K562 (cell line): ENCODE results near the gene EPHX1. TPM values are rescaled to one million over a fixed set of nuclear protein-coding genes. Genes with fewer than 3 reads are reported as not detected.

Experiments used
- CHD1 ChIP-seq: fragments of 200-600 bp; sonication (generic); IDR thresholded peaks from one replicate; pipeline ENCODE4 v1.6.1; 2012; ENCODE audit warnings: mild to moderate bottlenecking, moderate library complexity, low read length, inconsistent platforms
- GATA2 ChIP-seq: sonication (generic); formaldehyde crosslinking; IDR thresholded peaks from 2 replicates; pipeline ENCODE4 v1.4.0; 2020; ENCODE audit warnings: mild to moderate bottlenecking, missing genetic modification reagents
- NFATC3 ChIP-seq: fragments of 450-650 bp; IDR thresholded peaks from 2 replicates; pipeline ENCODE4 v1.6.1; 2017; ENCODE audit warnings: mild to moderate bottlenecking
- PBX2 ChIP-seq, 2 experiments: IDR thresholded peaks in 1 of 2; conservative IDR thresholded peaks in 1 of 2; 2 replicates each; pipeline ENCODE4 v1.6.1; 2016; ENCODE audit warnings: low read depth in 2 of 2, mild to moderate bottlenecking in 1 of 2, missing compliant biosample characterization in 1 of 2, missing genetic modification characterization in 1 of 2, moderate library complexity in 1 of 2
- RBM17 ChIP-seq: fragments of 200-400 bp; formaldehyde crosslinking; IDR thresholded peaks from 2 replicates; pipeline ENCODE4 v1.6.1; 2017; ENCODE audit warnings: low read depth, mild to moderate bottlenecking, low read length, borderline replicate concordance
- SP1 ChIP-seq: sonication (generic); formaldehyde crosslinking; IDR thresholded peaks from 2 replicates; pipeline ENCODE4 v1.8.1; 2022; ENCODE audit warnings: mild to moderate bottlenecking, missing genetic modification reagents
- TSHZ1 ChIP-seq: fragments of 250-450 bp; sonication (Bioruptor Pico); IDR thresholded peaks from 2 replicates; pipeline ENCODE4 v1.4.0; 2020; ENCODE audit warnings: mild to moderate bottlenecking, moderate library complexity
- ZNF668 ChIP-seq: fragments of 250-450 bp; sonication (Bioruptor Pico); IDR thresholded peaks from 2 replicates; pipeline ENCODE4 v1.8.0; 2022; ENCODE audit warnings: mild to moderate bottlenecking, inconsistent platforms
- polyA plus RNA-seq, 8 experiments: library from polyadenylated mRNA; depleted of rRNA in 4 of 8; stranded (reverse) in 5 of 8; unstranded in 3 of 8; fragments of >200 nt; fragmentation: Nextera tagmentation in 2 of 8; fragmentation: Illumina TruSeq in 1 of 8; extraction: Ambion mirVana in 2 of 8; extraction: Trizol in 1 of 8; gene quantifications; 2 replicates each; pipeline versions ENCODE4 v1.2.1 to v1.2.3, GENCODE V29; 2011 to 2014; ENCODE audit warnings: inconsistent platforms in 1 of 8, missing spikeins in 1 of 8
- total RNA-seq, 7 experiments: library from RNA; depleted of rRNA in 6 of 7; stranded (reverse); fragments of >200 nt in 6 of 7; fragmentation: Illumina TruSeq in 2 of 7; extraction: Trizol in 2 of 7; gene quantifications; 2 replicates each; pipeline versions ENCODE4 v1.2.1 to v1.2.3, GENCODE V29; 2011 to 2021; ENCODE audit warnings: low replicate concordance in 1 of 7

Gene EPHX1
- total and polyA plus RNA-seq, 9 of the 15 experiments (the other 6 are each of a cell fraction or from before 2014, with no cell fraction given) = 0.21 to 27.0 (median 6.7) TPM

GRCh38 chr1:225880636-225881035 lies 70.7 kb downstream of the EPHX1 start (continued):
- TF ChIP-seq PBX2 (CRISPR knock-in tag; IDR thresholded peaks at IDR 0.05; ENCODE audit: low read depth) (no peak), PBX2 (tag; conservative IDR thresholded peaks at IDR 0.05; ENCODE audit: low read depth) (no peak), CHD1 (no peak), TSHZ1 (CRISPR knock-in tag) (no peak), GATA2 (CRISPR knock-in tag) (no peak), NFATC3 (no peak), SP1 (CRISPR knock-in tag) (no peak), ZNF668 (CRISPR knock-in tag) (0 out of 2 replicates have a peak, but pooled peaks have one; percentile 57), RBM17 (no peak)
